NCI-H2196 (cell line): Measurements from ENCODE around the gene ADORA2A.

Experiments
- DNase-seq: peaks from one replicate; lab custom pipeline; 2025; ENCODE audit not compliant: unreplicated experiment; lab: John Stamatoyannopoulos, UW

The ADORA2A gene

DNA sequence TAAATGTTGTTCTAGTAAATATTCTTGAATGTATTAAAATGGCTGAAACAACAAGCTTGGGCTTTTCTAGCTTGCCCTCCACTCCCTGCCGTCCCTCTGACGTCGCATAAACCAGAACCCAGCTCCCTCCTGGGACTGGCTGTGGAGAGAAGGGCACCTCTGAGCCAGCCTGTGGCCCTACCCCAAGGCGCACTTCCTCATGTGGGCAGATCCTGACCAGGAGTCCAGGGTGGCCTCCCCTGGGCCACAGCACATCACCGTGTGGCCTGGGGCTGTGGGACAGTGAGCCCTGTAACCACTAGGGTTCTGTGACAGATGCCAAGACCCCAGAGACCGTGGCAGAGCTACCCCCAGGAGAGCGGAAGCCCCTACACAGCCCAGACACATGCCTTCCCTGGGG lies 10.2 kb upstream of the ADORA2A start:
- no peak for DNase-seq

DNA sequence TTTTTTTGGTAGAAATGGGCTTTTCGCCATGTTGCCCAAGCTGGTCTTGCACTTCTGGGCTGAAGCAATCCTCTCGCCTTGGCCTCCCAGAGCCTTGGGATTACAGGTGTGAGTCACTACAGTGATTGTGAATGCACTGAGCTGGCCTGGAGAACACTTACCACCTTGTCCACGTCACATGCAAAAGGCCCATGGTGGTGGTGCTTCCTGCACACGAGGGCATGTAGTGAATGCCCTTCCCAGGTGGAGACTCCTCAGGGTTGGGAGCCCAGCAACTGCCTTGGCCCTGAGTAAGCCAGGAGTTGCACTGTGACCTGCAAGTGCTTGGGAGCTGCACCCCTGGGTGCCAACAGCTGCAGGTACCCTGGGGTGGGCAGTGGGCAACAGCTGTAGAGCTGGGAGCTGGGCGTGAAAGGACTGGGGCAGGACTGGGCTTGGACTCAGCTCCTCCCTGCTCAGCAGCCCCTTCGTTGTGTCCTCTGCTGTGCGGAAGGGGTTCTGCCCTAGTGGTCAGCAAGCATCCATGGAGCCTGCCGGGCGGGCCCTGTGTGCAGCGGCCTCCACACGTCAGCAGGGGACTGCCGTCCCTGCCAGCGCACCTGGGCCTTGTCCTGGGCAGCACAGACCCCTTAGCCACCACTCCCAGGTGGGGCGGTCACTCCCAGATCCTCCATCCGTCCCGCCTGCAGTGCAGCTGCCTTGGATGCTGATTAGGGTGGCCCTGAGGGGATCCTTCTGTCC lies 9.3 kb upstream of the ADORA2A start:
- no peak for DNase-seq

DNA sequence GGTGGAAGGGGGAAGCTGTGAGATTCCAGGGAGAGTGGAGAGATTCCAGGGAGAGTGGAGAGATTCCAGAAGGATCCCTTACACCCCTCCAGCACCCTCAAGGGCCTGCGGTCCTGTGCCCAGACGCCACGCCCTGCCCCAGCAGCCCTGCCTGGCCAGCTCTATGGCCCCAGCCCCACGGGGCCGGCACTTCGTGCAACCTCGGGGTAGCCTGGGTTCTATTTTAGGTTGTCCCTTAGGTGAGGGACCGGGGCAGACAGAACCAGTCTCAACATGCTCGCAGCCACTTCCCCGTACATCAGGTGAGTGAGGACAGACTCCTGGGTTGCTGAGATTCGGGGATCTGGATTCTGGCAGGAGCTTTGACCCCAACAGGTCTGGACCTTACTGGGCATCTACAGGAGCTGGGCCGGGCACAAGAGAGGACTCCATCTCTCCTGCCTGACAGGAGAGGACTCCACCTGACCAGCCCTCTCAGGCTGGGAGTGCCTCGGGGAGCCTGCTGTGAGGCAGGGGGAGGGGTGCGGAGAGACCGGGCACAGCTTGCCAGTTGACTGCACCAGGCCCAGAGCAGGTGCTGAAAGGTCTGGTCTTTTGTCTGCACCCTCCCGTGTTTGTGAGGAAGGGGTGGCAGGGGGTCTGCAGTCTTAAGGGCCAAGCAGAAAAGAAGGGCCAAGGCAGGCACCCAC lies 8.5 kb upstream of the ADORA2A start:
- peak; percentile 38 for DNase-seq

DNA sequence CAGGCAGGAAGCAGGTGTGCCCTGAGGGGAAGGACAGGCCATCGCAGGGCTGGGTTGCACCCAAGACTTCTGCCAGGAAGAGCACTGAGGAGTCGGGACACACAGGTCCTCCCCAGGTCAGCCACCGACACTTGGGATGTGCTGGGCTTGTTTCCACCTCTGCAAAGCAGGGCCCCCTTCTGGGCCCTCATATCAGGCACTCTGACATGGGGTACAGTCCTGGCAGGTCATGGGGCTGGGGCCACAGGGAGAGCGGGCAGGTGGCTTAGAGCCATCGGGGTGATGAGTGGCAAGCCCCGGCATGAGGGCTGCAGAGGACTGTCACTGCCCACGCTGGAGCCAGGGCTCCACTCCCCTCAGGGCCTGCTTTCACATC lies 7.9 kb upstream of the ADORA2A start:
- DNase-seq, result no peak

DNA sequence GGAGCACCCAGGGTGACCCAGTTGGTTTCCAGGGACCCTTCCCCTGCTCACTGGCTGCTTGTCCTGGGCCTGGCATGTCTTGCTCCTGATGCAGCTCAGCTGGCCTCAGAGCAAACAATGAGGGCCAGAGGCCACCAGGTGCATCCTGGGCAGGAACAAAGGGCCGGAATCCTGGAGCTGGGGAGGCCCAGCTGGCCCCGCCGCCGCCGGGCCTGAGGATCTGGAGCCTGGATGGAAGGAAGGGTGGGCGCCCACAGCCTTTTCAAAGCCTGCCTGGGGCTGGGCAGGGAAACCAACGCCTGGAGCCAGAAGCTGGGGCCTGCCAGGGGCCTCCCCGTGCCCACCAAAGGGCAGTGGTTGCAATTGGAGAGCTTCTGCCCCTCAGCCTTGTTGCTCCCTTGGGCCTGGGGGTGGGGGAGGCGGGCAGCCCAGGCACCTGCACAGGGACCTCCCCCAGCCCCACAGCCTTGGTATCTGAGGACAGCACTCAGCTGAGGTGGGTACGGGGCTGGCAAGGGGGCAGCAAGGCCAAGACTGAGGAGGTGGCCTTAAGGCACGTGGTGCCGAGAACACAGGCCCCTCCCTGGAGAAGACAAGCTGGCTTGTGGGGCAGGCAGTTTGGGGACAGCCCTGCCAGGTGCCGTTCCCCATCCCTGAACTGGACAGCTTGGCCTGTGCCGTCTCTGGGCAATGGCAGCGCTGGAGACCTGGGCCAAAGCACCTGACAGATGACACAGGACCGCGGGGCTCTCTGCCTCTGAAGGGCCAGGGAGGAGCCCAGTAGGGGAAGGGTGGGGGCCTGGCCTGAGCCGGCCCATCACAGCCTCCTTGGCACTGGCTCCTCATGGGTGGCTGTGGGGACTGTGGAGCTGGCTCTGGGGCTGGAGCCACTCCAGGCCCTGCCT lies 7.1 kb upstream of the ADORA2A start:
- DNase-seq, result peak; percentile 59

DNA sequence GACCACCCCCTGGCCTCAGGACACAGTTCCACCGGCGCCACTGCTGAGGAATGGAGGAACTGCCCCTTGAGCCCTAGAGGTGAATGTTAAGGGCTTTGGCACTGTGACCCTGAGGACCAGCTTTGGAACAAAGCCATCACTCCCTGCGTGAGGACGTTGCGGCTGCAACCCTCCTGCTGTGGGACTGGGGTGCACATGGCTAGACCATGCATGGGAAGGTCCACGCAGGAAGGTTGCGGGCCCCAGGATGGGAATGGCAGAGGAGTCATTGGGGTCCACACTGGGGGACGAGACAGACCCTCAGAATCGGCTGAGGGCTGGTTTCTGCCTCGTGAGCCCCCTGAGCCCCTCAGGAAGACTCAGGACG lies 6.4 kb upstream of the ADORA2A start:
- peak; percentile 41 for DNase-seq

DNA sequence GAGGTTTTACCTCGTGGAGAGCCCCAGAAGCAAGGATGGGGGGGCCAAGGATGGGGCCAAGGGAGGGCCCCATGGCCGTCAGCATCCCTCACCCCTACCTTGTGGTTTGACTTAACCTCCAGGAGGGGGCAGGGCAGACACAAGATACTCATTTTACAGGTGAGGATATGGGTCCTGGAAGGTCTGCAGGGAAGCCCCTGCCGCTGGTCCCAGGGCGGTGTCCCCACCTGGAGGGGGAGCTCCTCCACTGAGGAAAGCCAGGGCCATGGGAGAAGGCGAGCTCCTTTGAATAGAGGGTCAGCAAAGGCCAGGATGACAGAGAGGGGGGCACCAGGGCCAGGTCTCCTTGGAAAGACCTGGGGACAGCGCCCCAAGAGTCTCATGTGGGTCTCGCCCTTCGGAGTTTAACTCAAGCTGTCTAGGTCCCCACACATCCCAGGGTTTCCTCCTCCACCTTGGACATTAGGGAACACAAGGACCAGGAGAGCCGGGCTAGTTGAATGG lies 5.9 kb upstream of the ADORA2A start:
- no peak for DNase-seq

DNA sequence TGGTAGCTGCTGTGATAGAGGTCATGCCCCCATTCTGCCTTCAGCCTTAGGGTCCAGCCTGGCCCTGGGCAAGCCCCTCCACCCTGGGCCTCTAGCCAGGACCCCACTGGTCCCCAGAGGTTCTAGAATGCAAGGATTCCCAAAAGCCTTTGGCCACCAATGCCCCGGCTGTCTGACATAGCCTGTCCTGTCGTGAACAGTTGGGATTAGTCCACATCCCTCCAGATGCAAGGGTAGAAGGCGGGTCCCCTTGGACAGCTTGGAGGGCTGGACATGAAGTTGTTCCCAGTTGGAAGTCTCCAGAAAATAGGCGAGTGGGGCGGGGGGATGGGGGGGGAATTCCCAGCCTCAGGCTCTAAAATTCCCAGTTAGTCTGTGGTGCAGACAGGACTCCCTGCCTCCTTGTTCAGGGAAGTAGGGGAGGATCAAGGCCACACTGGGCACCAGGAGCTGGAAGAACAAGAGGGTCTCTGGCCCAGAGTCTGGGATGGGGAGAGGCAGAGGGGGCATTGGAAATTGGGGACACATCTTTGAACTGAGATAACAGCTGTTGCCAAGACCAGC lies 5.2 kb upstream of the ADORA2A start:
- no peak for DNase-seq

DNA sequence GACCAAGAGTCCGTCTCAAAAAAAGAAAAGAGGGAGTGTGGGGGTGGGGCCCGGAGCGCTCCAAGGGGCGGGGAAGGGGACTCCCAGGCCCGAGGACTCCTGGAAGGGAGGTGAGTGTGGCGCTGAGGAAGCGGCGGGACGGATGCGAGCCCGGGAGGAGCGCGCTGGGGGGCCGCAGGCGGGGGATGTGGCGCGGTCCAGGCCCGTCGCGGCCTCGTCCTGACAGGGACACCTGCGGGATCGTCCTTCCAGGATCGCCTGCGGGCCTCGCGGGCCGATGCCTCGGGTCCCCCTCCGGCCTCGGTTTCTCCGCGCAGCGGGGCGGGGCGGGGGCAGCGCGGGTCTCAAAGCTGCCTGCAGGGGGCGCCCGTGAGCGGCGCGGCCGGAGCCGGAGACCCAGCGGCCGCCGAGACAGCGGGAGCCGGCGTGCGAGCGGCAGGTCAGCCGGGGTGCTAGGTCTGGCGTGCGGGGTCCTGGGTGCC lies 3.8 kb upstream of the ADORA2A start:
- peak; percentile 56 for DNase-seq

DNA sequence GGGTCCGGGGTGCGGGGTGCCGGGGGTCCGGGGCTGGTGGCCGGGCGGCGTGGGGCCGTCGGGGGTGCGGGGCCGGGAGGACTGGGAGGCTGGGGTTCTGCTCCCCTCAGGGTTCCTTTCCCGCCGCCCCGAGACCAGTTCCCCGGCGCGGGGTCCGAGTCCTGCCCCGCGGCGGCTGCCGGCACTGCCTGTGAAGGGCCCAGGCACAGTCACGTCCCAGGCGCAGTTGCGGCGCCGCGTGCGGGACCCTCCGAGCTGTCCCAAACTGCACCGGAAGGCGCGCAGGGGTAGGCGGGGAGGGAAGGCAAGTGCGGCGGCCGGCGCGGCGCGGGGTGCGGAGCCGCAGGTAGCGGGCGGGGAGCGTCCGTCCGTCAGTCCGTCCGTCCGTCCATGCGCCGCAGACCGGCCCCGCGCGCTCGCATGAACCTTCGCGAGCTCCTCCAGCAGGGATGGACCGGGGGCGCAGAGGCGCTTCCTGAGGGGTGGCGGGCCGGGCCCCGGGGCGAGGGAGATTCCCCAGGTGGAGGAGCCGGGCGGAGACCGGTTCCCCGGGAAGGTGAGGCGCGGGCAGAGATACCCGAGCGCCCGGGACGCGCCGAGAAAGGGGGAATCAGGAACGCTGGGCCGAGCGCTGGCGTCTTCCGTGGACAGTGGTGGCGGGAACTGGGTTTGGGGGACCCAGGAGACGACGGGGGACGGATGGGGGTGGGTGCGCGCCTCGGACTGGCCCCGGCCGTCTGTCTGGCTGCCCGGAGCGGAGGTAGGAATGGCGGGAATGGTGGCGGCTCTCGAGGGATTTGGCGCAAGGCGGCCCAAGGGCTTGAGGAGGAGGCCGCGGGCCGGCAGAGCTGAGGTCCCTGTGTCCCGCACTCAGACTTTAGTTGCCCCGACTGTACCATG lies 3.1 kb upstream of the ADORA2A start:
- DNase-seq, result no peak

DNA sequence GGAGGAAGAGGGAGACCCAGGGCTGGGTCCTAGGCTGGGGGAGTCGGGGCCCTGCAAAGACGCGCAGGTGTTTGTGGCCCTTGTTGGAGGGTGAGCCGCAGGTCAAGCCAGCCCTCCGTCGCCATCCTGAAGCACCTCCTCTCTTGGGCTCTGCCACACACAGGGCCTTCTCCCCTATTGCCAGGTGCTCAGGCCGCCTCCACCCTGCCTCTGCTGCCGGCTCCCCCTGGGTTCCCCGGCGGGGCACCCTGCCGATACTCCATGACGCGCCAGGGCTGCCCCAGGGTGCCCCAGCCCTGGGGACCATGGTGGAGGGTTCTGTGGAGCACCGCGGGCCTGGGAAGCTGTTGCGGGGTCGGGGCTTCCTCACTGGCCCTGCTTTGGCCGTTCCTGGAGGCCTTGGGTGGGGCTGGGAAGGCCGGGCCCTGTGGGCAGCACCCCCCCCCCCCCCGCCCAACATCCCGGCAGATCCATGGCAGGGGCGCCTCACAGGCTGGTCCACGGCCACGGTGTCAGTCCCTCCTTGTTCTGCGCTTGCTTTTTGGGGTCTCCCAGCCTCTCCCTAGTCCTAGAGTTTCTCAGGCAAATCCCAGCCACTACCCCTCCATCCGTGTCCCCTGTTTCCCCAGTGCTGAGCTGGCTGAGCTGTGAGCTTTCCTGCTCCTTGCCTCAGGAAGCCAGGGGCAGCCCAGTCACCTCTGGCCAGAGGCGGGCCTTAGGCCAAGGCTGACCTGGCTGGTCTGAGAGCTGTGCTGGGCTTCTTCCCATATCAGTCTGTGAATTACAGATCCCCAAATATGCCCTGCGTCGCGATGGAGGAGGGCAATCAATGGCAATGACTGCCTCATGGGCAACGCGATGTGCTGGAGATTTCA lies 2.3 kb upstream of the ADORA2A start:
- DNase-seq, result no peak

DNA sequence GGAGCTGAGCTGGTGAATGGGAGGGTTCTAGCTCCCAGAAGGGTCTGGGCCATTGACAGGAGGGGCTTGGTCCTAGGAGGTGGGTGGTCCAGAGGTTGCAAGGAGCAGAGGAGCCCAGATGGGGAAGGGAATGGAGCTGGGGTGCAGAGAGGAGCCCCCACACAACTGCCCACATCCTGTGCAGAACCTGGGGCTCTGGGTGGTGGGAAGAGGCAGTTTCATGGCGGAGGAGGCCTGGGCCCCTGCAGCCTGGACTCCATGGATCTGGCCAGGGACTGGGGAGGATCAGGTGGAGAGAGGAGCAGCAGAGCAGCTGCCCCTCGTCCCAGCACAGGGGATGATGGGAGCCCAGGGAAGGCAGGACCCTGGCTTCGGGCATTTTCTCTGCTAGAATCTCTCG lies 963 bp upstream of the ADORA2A start:
- no peak for DNase-seq

DNA sequence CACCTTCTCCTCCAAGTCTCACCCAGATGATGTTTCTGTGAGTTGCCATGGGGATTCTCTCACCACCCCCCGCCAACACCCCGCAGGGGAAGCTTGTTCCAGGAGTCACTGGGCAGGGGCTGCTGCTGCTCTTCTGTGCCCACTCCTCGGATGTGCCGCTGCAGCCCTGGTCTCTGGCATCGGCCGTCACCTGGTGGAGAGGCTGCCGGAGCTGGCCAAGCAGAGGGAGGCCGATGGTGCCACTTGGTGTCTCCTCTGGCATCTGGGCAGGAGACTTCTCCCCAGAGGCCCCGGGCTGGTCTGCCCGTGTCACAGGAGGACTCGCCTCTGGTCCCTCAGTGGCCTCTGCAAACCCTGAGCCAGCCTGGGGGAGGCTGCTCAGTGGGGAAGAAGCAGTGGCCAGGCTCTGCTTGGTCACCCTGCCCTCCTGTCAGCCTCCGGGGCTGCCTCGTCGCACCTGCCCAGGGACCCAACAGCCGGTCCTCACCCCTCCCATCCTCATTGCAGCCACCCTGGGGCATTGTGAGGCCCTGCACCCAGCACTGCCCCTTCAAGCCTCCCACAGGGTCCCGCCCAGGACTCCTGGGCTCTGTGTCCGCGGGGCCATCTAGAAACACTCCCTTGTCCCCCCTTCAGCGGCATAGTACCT lies 424 bp upstream of the ADORA2A start:
- DNase-seq, result no peak

DNA sequence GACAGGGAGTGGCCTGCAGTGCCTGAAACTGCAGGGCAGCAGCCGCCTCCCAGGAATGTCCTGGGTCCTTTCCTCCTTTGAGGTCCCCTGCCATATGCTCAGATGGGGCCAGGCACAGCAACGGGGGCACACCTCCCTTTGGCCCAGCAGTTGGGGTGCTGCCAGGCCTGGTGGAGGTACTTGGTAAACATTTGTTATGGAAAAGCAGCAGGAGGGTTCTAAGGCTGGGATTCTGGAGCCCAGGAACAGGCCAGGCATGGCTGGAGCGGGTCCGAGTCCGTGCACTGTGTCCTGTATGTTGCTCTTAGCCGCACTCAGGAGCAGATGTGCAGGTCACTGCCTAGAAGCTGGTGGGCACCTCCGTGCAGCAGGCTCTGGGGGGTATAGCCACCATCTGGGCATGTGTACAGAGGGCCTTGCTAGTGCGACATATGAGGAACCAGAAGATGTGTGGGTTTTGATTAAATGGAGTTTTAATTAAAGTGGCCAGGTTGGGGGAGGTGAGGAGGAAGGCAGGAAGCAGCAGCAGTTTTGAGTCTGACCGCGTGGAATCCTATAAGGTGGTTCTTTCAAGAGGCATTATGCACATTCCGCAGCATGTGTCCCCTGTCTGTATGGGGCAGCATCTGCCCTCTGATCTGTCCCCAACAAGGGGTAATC lies 1.5 kb downstream of the ADORA2A start:
- no peak for DNase-seq

DNA sequence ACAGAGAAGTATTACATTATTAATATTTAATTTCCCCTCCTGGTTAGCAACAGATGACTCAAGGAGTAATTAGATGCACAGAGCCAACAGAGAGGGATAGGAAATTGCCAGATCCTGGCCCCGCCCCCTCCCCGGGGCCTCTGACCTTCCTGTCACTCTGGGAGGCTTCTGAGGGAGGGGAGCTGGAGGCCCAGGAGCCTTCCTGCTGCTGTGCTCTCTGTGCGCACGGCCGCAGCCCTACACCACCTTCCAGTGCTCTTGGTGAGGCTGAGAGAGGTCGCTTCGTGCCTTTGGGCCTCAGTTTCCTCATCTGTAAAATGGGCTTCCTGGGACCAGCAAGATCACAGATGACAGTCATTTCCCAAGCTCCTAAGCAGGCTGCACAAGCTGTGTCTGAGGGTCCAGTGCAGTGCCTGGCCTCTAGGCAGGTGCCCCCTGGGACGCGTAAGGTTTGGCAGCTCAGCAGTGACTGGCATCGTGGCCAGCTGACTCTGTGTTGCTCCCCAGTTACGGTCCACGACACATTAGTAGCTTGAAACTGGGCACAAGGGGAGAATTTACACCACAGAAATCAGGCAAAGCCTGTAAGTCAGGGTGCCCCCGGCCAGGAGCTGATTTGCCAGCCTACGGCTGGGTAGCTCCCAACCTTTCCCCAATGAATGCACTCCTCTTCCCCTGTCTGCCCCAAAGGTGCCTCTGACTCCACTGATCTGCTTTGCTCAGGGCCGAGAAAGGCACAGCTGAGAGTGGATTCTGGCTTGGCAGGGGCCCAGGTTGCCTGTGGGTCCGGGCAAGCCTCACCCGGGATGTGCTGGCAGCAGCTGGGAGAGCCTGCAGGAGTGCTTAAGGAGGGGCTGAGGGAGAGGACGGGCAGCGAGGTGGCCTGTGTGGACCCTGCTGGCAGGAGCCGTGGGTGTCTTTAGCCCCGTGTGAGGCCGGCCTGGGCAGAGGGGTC lies 2.3 kb downstream of the ADORA2A start:
- peak; percentile 8 for DNase-seq

DNA sequence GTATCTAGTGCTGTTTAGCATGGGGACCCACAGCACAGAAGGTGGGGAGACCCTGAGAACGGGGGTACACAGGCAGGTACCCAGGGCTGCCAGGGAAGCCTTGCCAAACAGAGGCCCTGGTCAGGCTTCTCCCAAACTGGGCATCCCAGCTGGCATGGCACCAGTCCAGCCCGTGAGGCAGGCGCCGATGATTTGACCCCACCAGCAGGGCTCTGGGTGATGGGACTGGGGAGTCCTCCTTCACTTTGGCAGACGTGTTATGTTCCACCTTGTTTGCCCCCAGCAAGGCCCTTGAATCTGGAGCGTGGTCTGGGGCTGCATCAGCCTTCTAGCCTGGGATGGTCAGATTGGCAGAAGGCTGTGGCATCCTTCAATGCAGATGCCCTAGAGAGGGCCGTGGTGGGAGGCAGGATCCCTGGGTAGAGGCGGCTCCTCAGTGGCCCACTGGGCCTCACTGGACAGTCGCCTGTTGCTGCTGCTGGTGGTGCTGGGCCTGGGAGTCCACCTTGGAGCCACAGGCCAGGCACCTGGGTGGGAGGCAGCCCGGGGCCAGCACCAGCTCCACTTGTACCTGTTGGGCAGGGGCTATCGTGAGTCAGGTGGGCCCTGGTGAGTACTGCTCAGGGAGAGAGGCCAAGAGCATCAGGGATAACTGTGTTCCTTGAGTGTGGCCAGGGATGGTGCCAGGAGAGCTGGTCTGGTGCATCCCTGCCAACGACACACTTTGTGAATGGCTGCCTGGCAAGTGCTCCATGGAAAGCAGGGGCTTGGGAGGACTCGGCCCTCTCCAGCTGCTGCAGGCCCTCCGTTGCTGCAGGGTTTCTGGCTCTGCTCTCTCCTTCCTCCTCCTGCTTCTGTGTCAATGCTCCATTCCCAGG lies 3.3 kb downstream of the ADORA2A start:
- no peak for DNase-seq
